Thoracic aorta (tissue), 2 donors: ENCODE results near the gene SHLD2. TPM values are rescaled to one million over a fixed set of nuclear protein-coding genes. Genes with fewer than 3 reads are reported as not detected.
"Not testable (repeated sequence)": the region's sequence is repeated elsewhere in the genome, so short reads cannot be mapped to it uniquely, and the experiment has no call there.

ENCODE experiments used
- ATAC-seq: fragments of 150-250 bp; one replicate; pipeline ENCODE4 v1.8.0; 2017; ENCODE audit warnings: low read depth; ENCODE audit not compliant: insufficient number of reproducible peaks, low FRiP score
- DNase-seq: peaks from one replicate; pipeline ENCODE4 v3.0.0-alpha.2; 2020; ENCODE audit warnings: low spot score
- H3K27ac ChIP-seq, 2 donors: fragments of 200-600 bp; sonication (generic); 1 replicate in 1 of 2; 2 replicates in 1 of 2; pipeline ENCODE4 v1.5.1; 2016; ENCODE audit warnings: mild to moderate bottlenecking in 2 of 2, moderate library complexity in 2 of 2
- H3K27me3 ChIP-seq: fragments of 200-600 bp; sonication (generic); replicated peaks from 2 replicates; pipeline ENCODE4 v1.6.0; 2016; ENCODE audit warnings: mild to moderate bottlenecking; ENCODE audit not compliant: insufficient read depth
- H3K36me3 ChIP-seq: fragments of 200-600 bp; sonication (generic); one replicate; pipeline ENCODE4 v1.5.1; 2016
- H3K4me1 ChIP-seq, 2 donors: fragments of 200-600 bp; sonication (generic); 1 replicate in 1 of 2; 2 replicates in 1 of 2; pipeline versions ENCODE4 v1.5.1 to v1.6.0; 2016; ENCODE audit warnings: low read depth in 2 of 2, mild to moderate bottlenecking in 1 of 2; ENCODE audit not compliant: control insufficient read depth in 1 of 2
- H3K4me3 ChIP-seq: fragments of 200-600 bp; sonication (generic); 2 replicates; pipeline ENCODE4 v1.5.1; 2016; ENCODE audit warnings: mild to moderate bottlenecking
- H3K9me3 ChIP-seq: fragments of 200-600 bp; sonication (generic); 2 replicates; pipeline ENCODE4 v1.5.1; 2016
- CTCF ChIP-seq: fragments of 200-600 bp; sonication (generic); IDR thresholded peaks from one replicate; pipeline ENCODE4 v1.5.1; 2019; ENCODE audit warnings: antibody characterized with exemption
- total RNA-seq, 2 donors: library from RNA; depleted of rRNA; stranded (reverse); fragments of >200 nt; gene quantifications; one replicate each; pipeline versions ENCODE4 v1.1.0 to v1.2.3, GENCODE V29; 2016

SHLD2 gene
- total RNA-seq, 2 donors from 2014 or later = 18.1 to 28.9 TPM

GRCh38 chr10:87066178-87066577 lies 28.8 kb upstream of the SHLD2 start:
- no peaks in the 10 kb centered on the region for H3K27me3 ChIP-seq
- no peaks in the 10 kb centered on the region for H3K4me1 ChIP-seq
- ATAC-seq (no peak), DNase-seq (no peak)
- H3K9me3 ChIP-seq = no peaks in the 10 kb centered on the region
- H3K4me3 ChIP-seq = no peak overlapping the region
- peaks cover 48% of the 10 kb centered on the region for H3K36me3 ChIP-seq
- no peak overlapping the region for H3K27ac ChIP-seq
- TF ChIP-seq CTCF = no peak

- H3K27me3 ChIP-seq = no peaks in the 10 kb centered on the region
- peaks cover 43% of the 10 kb centered on the region for H3K36me3 ChIP-seq
- ATAC-seq (no peak), DNase-seq (no peak)
- H3K4me3 ChIP-seq = no peak overlapping the region
- no peak for TF ChIP-seq CTCF
- no peaks in the 10 kb centered on the region for H3K9me3 ChIP-seq
- H3K4me1 ChIP-seq = no peaks in the 10 kb centered on the region
- no peak overlapping the region for H3K27ac ChIP-seq
Measured at GRCh38 chr10:87066865-87067264, 28.1 kb upstream of the SHLD2 start.

GRCh38 chr10:87068281-87068680 lies 26.7 kb upstream of the SHLD2 start:
- Histone ChIP-seq H3K27me3 (no peaks in the 10 kb centered on the region), H3K4me1 (no peaks in the 10 kb centered on the region), H3K27ac (no peak overlapping the region), H3K4me3 (no peak overlapping the region), H3K9me3 (no peaks in the 10 kb centered on the region), H3K36me3 (peaks cover 39% of the 10 kb centered on the region)
- no peak for DNase-seq
- TF ChIP-seq CTCF = no peak
- no peak for ATAC-seq

- Histone ChIP-seq H3K9me3 (no peaks in the 10 kb centered on the region), H3K27me3 (no peaks in the 10 kb centered on the region), H3K4me1 (peaks cover 0 to 6% of the 10 kb centered on the region in 2 donors), H3K4me3 (no peak overlapping the region), H3K36me3 (peaks cover 21% of the 10 kb centered on the region), H3K27ac (no peak overlapping the region)
- no peak for ATAC-seq
- TF ChIP-seq CTCF = no peak
- no peak for DNase-seq
Measured at GRCh38 chr10:87072449-87072848, 22.6 kb upstream of the SHLD2 start.

GRCh38 chr10:87076421-87076820 lies 18.6 kb upstream of the SHLD2 start:
- DNase-seq, H3K4me3 ChIP-seq, H3K27me3 ChIP-seq, H3K4me1 ChIP-seq, H3K36me3 ChIP-seq, H3K9me3 ChIP-seq, ATAC-seq, H3K27ac ChIP-seq: not testable (repeated sequence)

GRCh38 chr10:87079106-87079836 lies 15.7 kb upstream of the SHLD2 start:
- no peak for ATAC-seq
- Histone ChIP-seq H3K36me3 (no peaks in the 10 kb centered on the region), H3K27me3 (no peaks in the 10 kb centered on the region), H3K9me3 (no peaks in the 10 kb centered on the region), H3K4me1 (peaks cover 12 to 33% of the 10 kb centered on the region in 2 donors), H3K4me3 (no peak overlapping the region), H3K27ac (no peak overlapping the region)
- DNase-seq = no peak
- TF ChIP-seq CTCF = no peak

- DNase-seq, ATAC-seq, H3K27me3 ChIP-seq, H3K36me3 ChIP-seq, H3K9me3 ChIP-seq, H3K4me3 ChIP-seq: not testable (repeated sequence)
- H3K4me1 ChIP-seq = peaks cover 23 to 42% of the 10 kb centered on the region in 2 donors
- peak overlapping the region in 1 of 2 donors; percentile 69 for H3K27ac ChIP-seq
Measured at GRCh38 chr10:87080621-87081020, 14.4 kb upstream of the SHLD2 start.

- not testable (repeated sequence) for ATAC-seq, H3K27me3 ChIP-seq, DNase-seq, H3K9me3 ChIP-seq, H3K36me3 ChIP-seq, H3K4me3 ChIP-seq
- peak overlapping the region; percentile 69 for H3K27ac ChIP-seq
- H3K4me1 ChIP-seq = peaks cover 26 to 40% of the 10 kb centered on the region in 2 donors
Measured at GRCh38 chr10:87081574-87081973, 13.4 kb upstream of the SHLD2 start.
